ENCODE data around the gene NUP88.
A peak's percentile ranks its signal among the peaks of the same experiment; 100 is the strongest.
"Not testable (repeated sequence)": the region's sequence is repeated elsewhere in the genome, so short reads cannot be mapped to it uniquely, and the experiment has no call there.

Gene NUP88

GRCh38 chr17:5434984-5435383, 15.5 kb upstream of the NUP88 start:
- no peak for DNase-seq (ENCODE audit: extremely low spot score)
- no peak for TF ChIP-seq CTCF (IDR thresholded peaks at IDR 0.05; ENCODE audit: control extremely low read depth, extremely low read depth, low read depth, missing control alignments)
- CTCF ChIA-PET = interaction anchor here (1.5 to 2.4 kb wide), 2 partner anchors 8 kb away, joined by 4 to 8 read pairs; no protein-coding TSS in a partner anchor
- POLR2A ChIA-PET = interaction anchor here (1.0 kb wide), 1 partner anchor 15 kb away, joined by 4 read pairs; the partner anchor contains the start of genes NUP88 and RPAIN

GRCh38 chr17:5431949-5432556, 12.6 kb upstream of the NUP88 start:
- CTCF ChIA-PET = interaction anchor here (0.6 to 1.7 kb wide), 4 partner anchors 9 to 158 kb away, joined by 3 to 4 read pairs (median 3); no protein-coding TSS in a partner anchor
- TF ChIP-seq CTCF (IDR thresholded peaks at IDR 0.05; ENCODE audit: control extremely low read depth, extremely low read depth, low read depth, missing control alignments) = no peak
- POLR2A ChIA-PET = no interaction called here
- DNase-seq (ENCODE audit: extremely low spot score) = no peak

- not testable (repeated sequence) for DNase-seq (ENCODE audit: extremely low spot score)
- TF ChIP-seq CTCF (IDR thresholded peaks at IDR 0.05; ENCODE audit: control extremely low read depth, extremely low read depth, low read depth, missing control alignments) = peak; percentile 8
- POLR2A ChIA-PET = interaction anchor here (0.6 kb wide), 1 partner anchor 80 kb away, joined by 5 read pairs; no protein-coding TSS in a partner anchor
- CTCF ChIA-PET = interaction anchor here (1.3 to 3.7 kb wide), 4 partner anchors 8 to 134 kb away, joined by 3 to 22 read pairs (median 3); partner anchors contain the start of gene C1QBP
These were observed 11.8 kb upstream of the NUP88 start for GRCh38 chr17:5431234-5431633.

- POLR2A ChIA-PET = interaction anchor here (0.5 to 0.6 kb wide), 2 partner anchors 80 to 131 kb away, joined by 3 to 5 read pairs; no protein-coding TSS in a partner anchor
- CTCF ChIA-PET = interaction anchor here (1.6 to 3.7 kb wide), 2 partner anchors 9 to 15 kb away, joined by 3 to 22 read pairs; partner anchors contain the start of gene C1QBP
- no peak for TF ChIP-seq CTCF (IDR thresholded peaks at IDR 0.05; ENCODE audit: control extremely low read depth, extremely low read depth, low read depth, missing control alignments)
- no peak for DNase-seq (ENCODE audit: extremely low spot score)
These were observed 11.0 kb upstream of the NUP88 start for GRCh38 chr17:5430413-5430999.

- TF ChIP-seq CTCF (IDR thresholded peaks at IDR 0.05; ENCODE audit: control extremely low read depth, extremely low read depth, low read depth, missing control alignments) = no peak
These were observed 9.9 kb upstream of the NUP88 start for GRCh38 chr17:5429191-5429887.

GRCh38 chr17:5425826-5426225, 6.4 kb upstream of the NUP88 start:
- TF ChIP-seq CTCF (IDR thresholded peaks at IDR 0.05; ENCODE audit: control extremely low read depth, extremely low read depth, low read depth, missing control alignments) = no peak
- ChIA-PET POLR2A (no interaction called here), CTCF (interaction anchor here (1.5 to 3.8 kb wide), 3 partner anchors 11 to 13 kb away, joined by 3 to 28 read pairs (median 12); partner anchors contain the start of gene C1QBP)
- no peak for DNase-seq (ENCODE audit: extremely low spot score)

More at GRCh38 chr17:5429191-5429887, 9.9 kb upstream of the NUP88 start:
- POLR2A ChIA-PET = no interaction called here
- no peak for DNase-seq (ENCODE audit: extremely low spot score)
- CTCF ChIA-PET = interaction anchor here (1.2 to 3.7 kb wide), 4 partner anchors 8 to 27 kb away, joined by 3 to 22 read pairs (median 4); partner anchors contain the start of gene C1QBP

Data from GM10248 (cell line).